Suprapubic skin (tissue), 4 donors: ENCODE results near the gene PELI2. TPM values are rescaled to one million over a fixed set of nuclear protein-coding genes. Genes with fewer than 3 reads are reported as not detected.

Source experiments
- DNase-seq, 2 donors: peaks; one replicate each; pipeline ENCODE4 v3.0.0-alpha.2; 2019; ENCODE audit warnings: low spot score in 2 of 2
- H3K27ac ChIP-seq: fragments of 200-600 bp; sonication (generic); one replicate; pipeline ENCODE4 v1.5.1; 2019
- H3K27me3 ChIP-seq: fragments of 200-600 bp; sonication (generic); one replicate; pipeline ENCODE4 v1.5.1; 2019
- H3K36me3 ChIP-seq: fragments of 200-600 bp; sonication (generic); one replicate; pipeline ENCODE4 v1.5.1; 2019
- H3K4me1 ChIP-seq: fragments of 200-600 bp; sonication (generic); one replicate; pipeline ENCODE4 v1.5.1; 2019
- H3K4me3 ChIP-seq: fragments of 200-600 bp; sonication (generic); one replicate; pipeline ENCODE4 v1.5.1; 2019; ENCODE audit warnings: mild to moderate bottlenecking
- H3K9me3 ChIP-seq: fragments of 200-600 bp; sonication (generic); one replicate; pipeline ENCODE4 v1.5.1; 2019
- EP300 ChIP-seq: sonication (generic); formaldehyde crosslinking; IDR thresholded peaks from one replicate; pipeline ENCODE4 v1.6.1; 2017; ENCODE audit warnings: antibody characterized with exemption
- POLR2A ChIP-seq, 2 donors: fragments of 450-650 bp; IDR thresholded peaks; one replicate each; pipeline ENCODE4 v1.6.1; 2017; ENCODE audit warnings: antibody characterized with exemption in 2 of 2, mild to moderate bottlenecking in 2 of 2, moderate library complexity in 2 of 2
- POLR2AphosphoS5 ChIP-seq, 3 donors: sonication (generic); formaldehyde crosslinking; IDR thresholded peaks; one replicate each; pipeline ENCODE4 v1.6.1; 2017; ENCODE audit warnings: antibody characterized with exemption in 3 of 3
- WGBS: methylation state at CpG from one replicate; pipeline ENCODE4 v1.1.5; 2018; 5-methylcytosine and 5-hydroxymethylcytosine counted together
- total RNA-seq, 4 donors: library from RNA; depleted of rRNA; stranded (reverse); fragments of >200 nt; gene quantifications; one replicate each; pipeline ENCODE4 v1.1.0, GENCODE V29; 2016
- TF ChIP-seq, protein P1 (sequence below), 2 donors: fragments of 200-600 bp in 1 of 2; fragments of 450-650 bp in 1 of 2; sonication (generic) in 1 of 2; IDR thresholded peaks; one replicate each; pipeline ENCODE4 v1.5.1; 2016 to 2019; ENCODE audit warnings: antibody characterized with exemption in 2 of 2, mild to moderate bottlenecking in 1 of 2, moderate library complexity in 1 of 2

Gene PELI2
- total RNA-seq, 4 donors from 2014 or later, result 6.9 to 19.4 (median 12.6) TPM

DNA sequence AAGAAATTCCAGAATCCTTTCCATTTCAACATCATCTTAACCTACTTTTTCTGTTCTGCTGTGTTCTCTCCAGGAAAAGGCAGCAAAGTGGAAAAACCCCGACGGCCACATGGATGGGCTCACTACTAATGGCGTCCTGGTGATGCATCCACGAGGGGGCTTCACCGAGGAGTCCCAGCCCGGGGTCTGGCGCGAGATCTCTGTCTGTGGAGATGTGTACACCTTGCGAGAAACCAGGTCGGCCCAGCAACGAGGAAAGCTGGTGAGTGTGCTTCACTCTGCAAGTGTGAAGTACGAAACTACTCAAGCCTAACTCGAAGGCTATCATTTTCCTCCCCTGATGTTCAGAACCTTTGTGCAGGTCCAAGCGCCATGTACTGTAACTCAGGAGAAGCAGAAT is 172.0 kb downstream of the PELI2 start:
- Histone ChIP-seq H3K27me3 (no peaks in the 10 kb centered on the region), H3K27ac (no peak overlapping the region), H3K36me3 (peaks cover 28% of the 10 kb centered on the region), H3K9me3 (no peaks in the 10 kb centered on the region), H3K4me3 (no peak overlapping the region), H3K4me1 (no peaks in the 10 kb centered on the region)
- TF ChIP-seq POLR2A (IDR thresholded peaks at IDR 0.05), result no peak
- no peak for TF ChIP-seq EP300
- TF ChIP-seq, protein P1, sequence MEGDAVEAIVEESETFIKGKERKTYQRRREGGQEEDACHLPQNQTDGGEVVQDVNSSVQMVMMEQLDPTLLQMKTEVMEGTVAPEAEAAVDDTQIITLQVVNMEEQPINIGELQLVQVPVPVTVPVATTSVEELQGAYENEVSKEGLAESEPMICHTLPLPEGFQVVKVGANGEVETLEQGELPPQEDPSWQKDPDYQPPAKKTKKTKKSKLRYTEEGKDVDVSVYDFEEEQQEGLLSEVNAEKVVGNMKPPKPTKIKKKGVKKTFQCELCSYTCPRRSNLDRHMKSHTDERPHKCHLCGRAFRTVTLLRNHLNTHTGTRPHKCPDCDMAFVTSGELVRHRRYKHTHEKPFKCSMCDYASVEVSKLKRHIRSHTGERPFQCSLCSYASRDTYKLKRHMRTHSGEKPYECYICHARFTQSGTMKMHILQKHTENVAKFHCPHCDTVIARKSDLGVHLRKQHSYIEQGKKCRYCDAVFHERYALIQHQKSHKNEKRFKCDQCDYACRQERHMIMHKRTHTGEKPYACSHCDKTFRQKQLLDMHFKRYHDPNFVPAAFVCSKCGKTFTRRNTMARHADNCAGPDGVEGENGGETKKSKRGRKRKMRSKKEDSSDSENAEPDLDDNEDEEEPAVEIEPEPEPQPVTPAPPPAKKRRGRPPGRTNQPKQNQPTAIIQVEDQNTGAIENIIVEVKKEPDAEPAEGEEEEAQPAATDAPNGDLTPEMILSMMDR (IDR thresholded peaks at IDR 0.05), result no peak
- no peak for TF ChIP-seq POLR2AphosphoS5 (IDR thresholded peaks at IDR 0.05)
- 95% methylated on average over 14 of the region's 14 CpGs for WGBS
- no peak for DNase-seq

DNA sequence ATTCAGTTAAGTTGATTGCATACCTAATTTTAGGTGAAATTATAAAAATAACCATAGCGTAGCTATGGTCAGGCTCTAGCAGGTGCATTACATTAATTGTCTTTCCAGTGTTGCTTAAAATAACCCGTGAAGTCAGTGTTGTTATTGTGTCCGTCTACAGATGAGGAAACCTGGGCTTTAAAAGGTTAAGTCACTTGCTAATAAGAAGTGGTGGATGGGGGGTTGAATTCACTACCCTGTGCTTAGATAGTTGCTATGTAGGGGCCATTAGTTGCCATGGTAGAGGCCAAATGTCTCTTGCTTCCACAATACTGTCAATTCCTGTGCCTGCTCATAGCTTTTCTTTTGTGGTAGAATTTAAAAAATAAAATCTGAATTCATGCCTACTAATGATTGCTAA is 174.8 kb downstream of the PELI2 start:
- WGBS, result 93% methylated on average over 3 of the region's 3 CpGs
- no peak for DNase-seq
- Histone ChIP-seq H3K9me3 (no peaks in the 10 kb centered on the region), H3K27me3 (no peaks in the 10 kb centered on the region), H3K4me3 (no peak overlapping the region), H3K27ac (no peak overlapping the region), H3K4me1 (peaks cover 4% of the 10 kb centered on the region), H3K36me3 (peaks cover 36% of the 10 kb centered on the region)
- TF ChIP-seq POLR2A (IDR thresholded peaks at IDR 0.05) (no peak), POLR2AphosphoS5 (IDR thresholded peaks at IDR 0.05) (no peak)

- H3K27me3 ChIP-seq, result no peaks in the 10 kb centered on the region
- H3K36me3 ChIP-seq, result peaks cover 36% of the 10 kb centered on the region
- 80% methylated on average over 2 of the region's 2 CpGs for WGBS
- peaks cover 4% of the 10 kb centered on the region for H3K4me1 ChIP-seq
- H3K4me3 ChIP-seq, result no peak overlapping the region
- H3K9me3 ChIP-seq, result no peaks in the 10 kb centered on the region
- H3K27ac ChIP-seq, result no peak overlapping the region
- no peak for TF ChIP-seq POLR2AphosphoS5 (IDR thresholded peaks at IDR 0.05)
- TF ChIP-seq, protein P1 (IDR thresholded peaks at IDR 0.05), result no peak
- no peak for TF ChIP-seq POLR2A (IDR thresholded peaks at IDR 0.05)
- TF ChIP-seq EP300, result no peak
- no peak for DNase-seq
Observed at GRCh38 chr14:56293506-56293905, 175.3 kb downstream of the PELI2 start.

- peaks cover 4% of the 10 kb centered on the region for H3K4me1 ChIP-seq
- TF ChIP-seq POLR2AphosphoS5 (IDR thresholded peaks at IDR 0.05), result no peak
- TF ChIP-seq, protein P1 (IDR thresholded peaks at IDR 0.05), result peak in 1 of 2 donors; percentile 8
- H3K9me3 ChIP-seq, result no peaks in the 10 kb centered on the region
- no peak overlapping the region for H3K4me3 ChIP-seq
- peaks cover 33% of the 10 kb centered on the region for H3K36me3 ChIP-seq
- H3K27me3 ChIP-seq, result no peaks in the 10 kb centered on the region
- no peak for DNase-seq
- WGBS, result 90% methylated on average over 5 of the region's 5 CpGs
- no peak overlapping the region for H3K27ac ChIP-seq
Observed at GRCh38 chr14:56294128-56294527, 175.9 kb downstream of the PELI2 start.

DNA sequence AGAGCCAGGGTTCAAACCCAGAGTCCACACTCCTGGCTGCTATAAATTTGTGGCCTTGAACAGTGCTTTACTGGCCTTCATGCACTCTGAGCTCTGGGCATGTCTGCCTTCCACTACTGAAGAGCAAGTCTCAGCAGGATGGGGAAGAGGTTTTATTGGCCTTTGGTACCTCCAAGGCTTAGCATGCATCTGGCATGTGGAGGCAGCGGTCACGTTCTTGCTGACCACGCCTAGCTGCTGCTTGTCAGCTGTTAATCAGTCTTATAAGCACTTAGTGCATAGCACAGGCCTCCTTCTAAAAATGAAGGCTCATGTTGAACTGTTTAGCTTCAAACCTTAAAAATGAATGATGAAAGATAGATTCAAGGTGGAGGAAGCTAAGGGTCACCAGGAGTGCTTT is 177.5 kb downstream of the PELI2 start:
- no peaks in the 10 kb centered on the region for H3K27me3 ChIP-seq
- H3K36me3 ChIP-seq, result peaks cover 19% of the 10 kb centered on the region
- no peaks in the 10 kb centered on the region for H3K9me3 ChIP-seq
- no peak for TF ChIP-seq POLR2A (IDR thresholded peaks at IDR 0.05)
- TF ChIP-seq, protein P1 (IDR thresholded peaks at IDR 0.05), result no peak
- no peak for TF ChIP-seq EP300
- TF ChIP-seq POLR2AphosphoS5 (IDR thresholded peaks at IDR 0.05), result no peak
- H3K4me3 ChIP-seq, result no peak overlapping the region
- no peak overlapping the region for H3K27ac ChIP-seq
- WGBS, result 28% methylated on average over 3 of the region's 3 CpGs
- DNase-seq, result no peak
- H3K4me1 ChIP-seq, result peaks cover 4% of the 10 kb centered on the region

- Histone ChIP-seq H3K4me3 (no peak overlapping the region), H3K27ac (no peak overlapping the region), H3K27me3 (no peaks in the 10 kb centered on the region), H3K9me3 (no peaks in the 10 kb centered on the region), H3K36me3 (peaks cover 8% of the 10 kb centered on the region), H3K4me1 (peaks cover 4% of the 10 kb centered on the region)
- WGBS, result 94% methylated on average over 5 of the region's 5 CpGs
- no peak for DNase-seq
- TF ChIP-seq POLR2A (IDR thresholded peaks at IDR 0.05) (no peak), POLR2AphosphoS5 (IDR thresholded peaks at IDR 0.05) (no peak), EP300 (no peak)
- TF ChIP-seq, protein P1 (IDR thresholded peaks at IDR 0.05), result no peak
Observed at GRCh38 chr14:56297449-56297848, 179.2 kb downstream of the PELI2 start.
